Measurements from ENCODE around the gene ZNF136.

The ZNF136 gene

DNA sequence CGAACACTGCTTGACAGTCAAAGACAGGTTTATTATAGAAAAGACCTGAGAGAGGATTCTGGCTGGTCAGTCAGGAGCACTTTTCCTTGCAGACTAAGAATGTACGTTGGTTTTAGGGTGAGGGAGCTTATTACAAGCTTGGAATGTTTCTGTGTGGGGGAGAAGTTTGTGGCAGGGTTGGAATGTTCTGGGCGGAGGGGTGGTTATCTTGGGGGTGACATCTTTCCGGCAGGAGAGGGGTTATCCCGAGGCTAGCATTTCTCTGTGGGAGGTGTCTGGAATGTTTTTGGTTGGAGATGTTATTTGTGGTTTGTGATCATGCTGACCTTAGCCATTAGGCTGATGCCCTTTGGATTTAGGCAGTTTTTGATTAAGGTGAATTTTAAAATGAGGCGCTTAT lies 61.8 kb downstream of the ZNF136 start:
- Histone ChIP-seq H4K20me1 (ENCODE audit: insufficient read depth, low read length) (no peaks in the 10 kb centered on the region), H3K4me3 (ENCODE audit: low read length) (no peak overlapping the region), H3K27me3 (ENCODE audit: low read depth, low read length) (no peaks in the 10 kb centered on the region), H3K27ac (ENCODE audit: low read length) (no peak overlapping the region), H3K9me3 (ENCODE audit: insufficient read depth, low read length) (no peaks in the 10 kb centered on the region), H3K4me1 (ENCODE audit: low read length) (no peaks in the 10 kb centered on the region), H2AFZ (ENCODE audit: low read depth, low read length) (no peak overlapping the region), H3K79me2 (ENCODE audit: low read length) (no peaks in the 10 kb centered on the region), H3K36me3 (replicated peaks; ENCODE audit: low read depth, low read length) (peaks cover 48% of the 10 kb centered on the region), H3K4me2 (ENCODE audit: low read length) (no peak overlapping the region), H3K9ac (ENCODE audit: low read length) (no peak overlapping the region)
- TF ChIP-seq, protein P1, sequence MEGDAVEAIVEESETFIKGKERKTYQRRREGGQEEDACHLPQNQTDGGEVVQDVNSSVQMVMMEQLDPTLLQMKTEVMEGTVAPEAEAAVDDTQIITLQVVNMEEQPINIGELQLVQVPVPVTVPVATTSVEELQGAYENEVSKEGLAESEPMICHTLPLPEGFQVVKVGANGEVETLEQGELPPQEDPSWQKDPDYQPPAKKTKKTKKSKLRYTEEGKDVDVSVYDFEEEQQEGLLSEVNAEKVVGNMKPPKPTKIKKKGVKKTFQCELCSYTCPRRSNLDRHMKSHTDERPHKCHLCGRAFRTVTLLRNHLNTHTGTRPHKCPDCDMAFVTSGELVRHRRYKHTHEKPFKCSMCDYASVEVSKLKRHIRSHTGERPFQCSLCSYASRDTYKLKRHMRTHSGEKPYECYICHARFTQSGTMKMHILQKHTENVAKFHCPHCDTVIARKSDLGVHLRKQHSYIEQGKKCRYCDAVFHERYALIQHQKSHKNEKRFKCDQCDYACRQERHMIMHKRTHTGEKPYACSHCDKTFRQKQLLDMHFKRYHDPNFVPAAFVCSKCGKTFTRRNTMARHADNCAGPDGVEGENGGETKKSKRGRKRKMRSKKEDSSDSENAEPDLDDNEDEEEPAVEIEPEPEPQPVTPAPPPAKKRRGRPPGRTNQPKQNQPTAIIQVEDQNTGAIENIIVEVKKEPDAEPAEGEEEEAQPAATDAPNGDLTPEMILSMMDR (IDR thresholded peaks at IDR 0.05; ENCODE audit: low read depth, low read length) = no peak
- TF ChIP-seq EZH2phosphoT487 (IDR thresholded peaks at IDR 0.05; ENCODE audit: low read depth) = no peak

- H2AFZ ChIP-seq (ENCODE audit: low read depth, low read length) = no peak overlapping the region
- H3K4me2 ChIP-seq (ENCODE audit: low read length) = no peak overlapping the region
- H3K27ac ChIP-seq (ENCODE audit: low read length) = no peak overlapping the region
- H4K20me1 ChIP-seq (ENCODE audit: insufficient read depth, low read length) = no peaks in the 10 kb centered on the region
- no peaks in the 10 kb centered on the region for H3K4me1 ChIP-seq (ENCODE audit: low read length)
- H3K27me3 ChIP-seq (ENCODE audit: low read depth, low read length) = no peaks in the 10 kb centered on the region
- H3K4me3 ChIP-seq (ENCODE audit: low read length) = no peak overlapping the region
- H3K36me3 ChIP-seq (replicated peaks; ENCODE audit: low read depth, low read length) = peaks cover 49% of the 10 kb centered on the region
- no peak overlapping the region for H3K9ac ChIP-seq (ENCODE audit: low read length)
- TF ChIP-seq, protein P1 (IDR thresholded peaks at IDR 0.05; ENCODE audit: low read depth, low read length) = no peak
- no peak for TF ChIP-seq EZH2phosphoT487 (IDR thresholded peaks at IDR 0.05; ENCODE audit: low read depth)
- H3K79me2 ChIP-seq (ENCODE audit: low read length) = no peaks in the 10 kb centered on the region
- H3K9me3 ChIP-seq (ENCODE audit: insufficient read depth, low read length) = 0 out of 2 replicates have a peak, but pooled peaks cover 8% of the 10 kb centered on the region
Observed at GRCh38 chr19:12229990-12230389, 67.1 kb downstream of the ZNF136 start.

DNA sequence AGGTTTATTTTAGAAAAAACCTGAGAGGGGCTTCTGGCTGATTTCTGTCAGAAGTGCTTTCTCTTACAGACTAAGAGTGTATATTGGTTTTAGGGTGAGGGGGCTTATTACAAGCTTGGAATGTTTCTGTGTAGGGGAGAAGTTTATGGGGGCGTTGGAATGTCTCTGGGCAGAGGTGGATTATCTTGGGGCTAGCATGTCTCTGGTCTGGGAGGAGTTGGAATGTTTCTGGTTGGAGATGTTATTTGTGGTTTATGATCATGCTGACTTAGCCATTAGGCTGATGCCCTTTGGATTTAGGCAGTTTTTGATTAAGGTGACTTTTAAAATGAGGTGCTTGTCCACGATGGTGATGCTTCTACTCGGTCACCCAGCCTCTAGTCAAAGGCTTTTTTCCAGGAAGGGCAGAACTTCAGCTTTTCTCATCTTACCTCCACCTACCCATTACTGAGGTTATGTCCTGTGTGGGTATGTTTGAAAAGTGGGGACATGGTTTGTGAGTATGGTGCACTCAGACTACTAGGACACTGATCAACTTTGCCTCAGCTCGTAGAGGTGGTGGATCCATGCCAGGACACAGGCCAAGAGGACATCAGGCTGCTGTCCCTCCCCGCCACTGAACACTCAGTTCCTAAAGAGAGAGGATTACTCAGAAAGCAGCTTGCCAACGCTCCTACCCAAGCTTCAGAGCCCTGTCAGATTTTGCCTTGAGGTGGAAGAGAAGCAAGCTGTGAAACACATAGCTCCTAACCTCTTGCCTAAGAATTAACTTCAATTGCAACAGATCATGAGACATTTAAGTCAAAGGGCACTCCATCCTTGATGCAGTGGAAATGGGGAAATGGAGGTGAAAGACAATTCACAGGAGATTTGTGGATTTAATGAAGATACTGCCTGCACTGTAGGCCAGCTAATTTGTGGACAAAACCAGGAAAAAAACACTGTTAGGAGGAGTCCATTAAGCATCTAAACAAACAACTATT lies 68.1 kb downstream of the ZNF136 start:
- no peak overlapping the region for H3K4me3 ChIP-seq (ENCODE audit: low read length)
- H3K27me3 ChIP-seq (ENCODE audit: low read depth, low read length) = no peaks in the 10 kb centered on the region
- no peak overlapping the region for H3K9ac ChIP-seq (ENCODE audit: low read length)
- no peaks in the 10 kb centered on the region for H4K20me1 ChIP-seq (ENCODE audit: insufficient read depth, low read length)
- H3K36me3 ChIP-seq (replicated peaks; ENCODE audit: low read depth, low read length) = peaks cover 43% of the 10 kb centered on the region
- H3K79me2 ChIP-seq (ENCODE audit: low read length) = no peaks in the 10 kb centered on the region
- TF ChIP-seq, protein P1 (IDR thresholded peaks at IDR 0.05; ENCODE audit: low read depth, low read length) = no peak
- no peak for TF ChIP-seq EZH2phosphoT487 (IDR thresholded peaks at IDR 0.05; ENCODE audit: low read depth)
- H3K4me2 ChIP-seq (ENCODE audit: low read length) = no peak overlapping the region
- H3K4me1 ChIP-seq (ENCODE audit: low read length) = no peaks in the 10 kb centered on the region
- H3K9me3 ChIP-seq (ENCODE audit: insufficient read depth, low read length) = 0 out of 2 replicates have a peak, but pooled peaks cover 8% of the 10 kb centered on the region
- no peak overlapping the region for H3K27ac ChIP-seq (ENCODE audit: low read length)
- no peak overlapping the region for H2AFZ ChIP-seq (ENCODE audit: low read depth, low read length)

GRCh38 chr19:12232961-12233360 lies 70.1 kb downstream of the ZNF136 start:
- H3K36me3 ChIP-seq (replicated peaks; ENCODE audit: low read depth, low read length) = peaks cover 57% of the 10 kb centered on the region
- H3K9ac ChIP-seq (ENCODE audit: low read length) = no peak overlapping the region
- H3K9me3 ChIP-seq (ENCODE audit: insufficient read depth, low read length) = 0 out of 2 replicates have a peak, but pooled peaks cover 8% of the 10 kb centered on the region
- H2AFZ ChIP-seq (ENCODE audit: low read depth, low read length) = no peak overlapping the region
- H3K27me3 ChIP-seq (ENCODE audit: low read depth, low read length) = no peaks in the 10 kb centered on the region
- no peaks in the 10 kb centered on the region for H3K4me1 ChIP-seq (ENCODE audit: low read length)
- no peak overlapping the region for H3K27ac ChIP-seq (ENCODE audit: low read length)
- no peak overlapping the region for H3K4me3 ChIP-seq (ENCODE audit: low read length)
- H4K20me1 ChIP-seq (ENCODE audit: insufficient read depth, low read length) = no peaks in the 10 kb centered on the region
- no peaks in the 10 kb centered on the region for H3K79me2 ChIP-seq (ENCODE audit: low read length)
- TF ChIP-seq EZH2phosphoT487 (IDR thresholded peaks at IDR 0.05; ENCODE audit: low read depth) = no peak
- TF ChIP-seq, protein P1 (IDR thresholded peaks at IDR 0.05; ENCODE audit: low read depth, low read length) = no peak
- no peak overlapping the region for H3K4me2 ChIP-seq (ENCODE audit: low read length)

All from OCI-LY3 (cell line).